CD4-positive, alpha-beta T cell (primary cell): ENCODE measurements around the gene SNX30. TPM values are rescaled to one million over a fixed set of nuclear protein-coding genes. Genes with fewer than 3 reads are reported as not detected.

Source experiments
- ATAC-seq: fragments of 200-7000 bp; cut with Tn5 transposase; one replicate; pipeline ENCODE4 v1.10.0; 2022; ENCODE audit warnings: mild to moderate bottlenecking; ENCODE audit not compliant: poor library complexity
- CTCF ChIA-PET: fragments of 350-600 bp; sonication (Branson Sonifier 250); formaldehyde crosslinking; loops from one replicate; lab custom pipeline; 2021; ENCODE audit warnings: antibody characterized with exemption, inconsistent platforms; lab: Charles Lee
- POLR2A ChIA-PET: fragments of 350-600 bp; sonication (Branson Sonifier 250); formaldehyde crosslinking; loops from one replicate; lab custom pipeline; 2021; ENCODE audit warnings: antibody characterized with exemption, inconsistent platforms; lab: Charles Lee
- DNase-seq, 14 experiments: peaks; one replicate each; pipeline ENCODE4 v3.0.0-alpha.2; 2013 to 2020; ENCODE audit warnings: mixed read lengths in 2 of 14
- H3K27ac ChIP-seq, 2 donors: one replicate each; pipeline versions ENCODE4 v1.5.1 to v1.7.0; 2013; ENCODE audit warnings: low read length in 2 of 2, low read depth in 1 of 2, mild to moderate bottlenecking in 1 of 2
- H3K27me3 ChIP-seq, 2 experiments: 1 replicate in 1 of 2; 2 replicates in 1 of 2; pipeline versions ENCODE4 v1.6.1 to v1.7.0; 2013; ENCODE audit warnings: low read length in 2 of 2, control low read depth in 1 of 2, mild to moderate bottlenecking in 1 of 2, moderate library complexity in 1 of 2; ENCODE audit not compliant: insufficient read depth in 2 of 2, control insufficient read depth in 1 of 2
- H3K36me3 ChIP-seq: one replicate; pipeline ENCODE4 v1.6.1; 2013; ENCODE audit warnings: low read length, control low read depth; ENCODE audit not compliant: insufficient read depth
- H3K4me1 ChIP-seq: one replicate; pipeline ENCODE4 v1.6.1; 2013; ENCODE audit warnings: low read length, control low read depth; ENCODE audit not compliant: insufficient read depth
- H3K4me3 ChIP-seq: one replicate; pipeline ENCODE4 v1.5.1; 2013; ENCODE audit warnings: mild to moderate bottlenecking, low read length, moderate library complexity
- H3K9me3 ChIP-seq, 2 experiments: 1 replicate in 1 of 2; 2 replicates in 1 of 2; pipeline versions ENCODE4 v1.6.1 to v1.7.0; 2013; ENCODE audit warnings: low read length in 2 of 2, mild to moderate bottlenecking in 2 of 2, control low read depth in 1 of 2, moderate library complexity in 1 of 2; ENCODE audit not compliant: control insufficient read depth in 1 of 2, insufficient read depth in 1 of 2
- H3K27ac Mint-ChIP-seq: one replicate; pipeline ENCODE4 v1.8.0; 2020; ENCODE audit warnings: mixed read lengths
- H3K27me3 Mint-ChIP-seq: one replicate; pipeline ENCODE4 v1.8.0; 2021; ENCODE audit warnings: mixed read lengths
- H3K36me3 Mint-ChIP-seq: one replicate; pipeline ENCODE4 v1.8.0; 2021; ENCODE audit warnings: low read depth, mixed read lengths
- H3K4me1 Mint-ChIP-seq: one replicate; pipeline ENCODE4 v1.8.0; 2021; ENCODE audit warnings: low read depth, mixed read lengths
- H3K4me3 Mint-ChIP-seq: one replicate; pipeline ENCODE4 v1.8.0; 2020; ENCODE audit warnings: mild to moderate bottlenecking, mixed read lengths
- H3K9me3 Mint-ChIP-seq: one replicate; pipeline ENCODE4 v1.8.0; 2020; ENCODE audit warnings: mixed read lengths
- intact Hi-C, 2 experiments: fragments of 100-400 bp; cut with DNase I in 1 of 2; cut with micrococcal nuclease in 1 of 2; formaldehyde crosslinking; loops; one replicate each; pipeline versions ENCODE4 v1.15.1 to v1.9.0; 2023 to 2025; cut with DNase I, micrococcal nuclease
- total RNA-seq, 174 experiments: library from RNA in 2 of 174; stranded (reverse) in 2 of 174; gene quantifications; one replicate each; pipeline ENCODE4 v1.2.3 and lab custom pipeline; 2021 to 2026
- TF ChIP-seq, protein P1 (sequence below): fragments of 200-600 bp; IDR thresholded peaks from one replicate; pipeline ENCODE4 v1.8.0; 2022; ENCODE audit warnings: antibody characterized with exemption, mild to moderate bottlenecking

The SNX30 gene
- total RNA-seq, 2 experiments from 2014 or later, result 5.2 to 5.8 TPM

DNA sequence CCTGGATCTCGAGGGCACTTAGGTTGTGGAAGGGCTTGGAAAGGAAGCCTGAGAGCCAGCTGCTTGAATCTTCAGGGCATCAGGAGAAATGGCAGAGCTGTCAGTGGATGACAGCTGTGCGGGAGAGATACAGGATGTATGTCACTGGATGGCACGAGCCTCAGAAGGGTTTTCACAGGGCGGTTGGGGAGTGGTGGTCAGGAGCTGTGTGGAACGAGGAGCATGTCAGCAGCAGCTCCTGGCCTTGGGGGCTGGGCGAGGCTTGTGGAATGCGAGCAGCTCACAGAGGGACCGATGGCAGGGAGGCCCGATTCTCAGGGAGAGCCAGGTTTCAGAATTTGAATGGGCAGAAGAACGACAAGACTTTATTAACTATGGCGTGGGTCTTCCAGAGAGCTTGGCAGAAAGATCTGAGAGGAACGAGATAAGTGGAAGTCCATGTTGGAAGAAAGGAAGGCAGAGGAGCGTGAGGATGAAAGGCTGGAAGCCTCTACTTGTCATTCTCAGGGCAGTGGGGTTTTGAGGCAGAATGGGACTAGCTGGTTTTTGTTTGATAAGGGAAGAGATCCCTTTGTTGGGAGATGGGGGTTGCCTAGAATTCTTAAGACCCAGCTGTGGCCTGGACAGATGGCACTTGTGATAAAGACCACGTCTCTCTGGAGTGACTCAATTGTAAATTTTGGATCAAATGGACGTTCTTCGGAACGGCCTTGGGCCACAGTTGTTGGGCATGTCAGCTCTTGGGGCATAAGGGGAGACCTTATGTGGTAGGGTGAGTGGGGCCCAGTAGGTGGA is 60.3 kb downstream of the SNX30 start:
- TF ChIP-seq, protein P1, sequence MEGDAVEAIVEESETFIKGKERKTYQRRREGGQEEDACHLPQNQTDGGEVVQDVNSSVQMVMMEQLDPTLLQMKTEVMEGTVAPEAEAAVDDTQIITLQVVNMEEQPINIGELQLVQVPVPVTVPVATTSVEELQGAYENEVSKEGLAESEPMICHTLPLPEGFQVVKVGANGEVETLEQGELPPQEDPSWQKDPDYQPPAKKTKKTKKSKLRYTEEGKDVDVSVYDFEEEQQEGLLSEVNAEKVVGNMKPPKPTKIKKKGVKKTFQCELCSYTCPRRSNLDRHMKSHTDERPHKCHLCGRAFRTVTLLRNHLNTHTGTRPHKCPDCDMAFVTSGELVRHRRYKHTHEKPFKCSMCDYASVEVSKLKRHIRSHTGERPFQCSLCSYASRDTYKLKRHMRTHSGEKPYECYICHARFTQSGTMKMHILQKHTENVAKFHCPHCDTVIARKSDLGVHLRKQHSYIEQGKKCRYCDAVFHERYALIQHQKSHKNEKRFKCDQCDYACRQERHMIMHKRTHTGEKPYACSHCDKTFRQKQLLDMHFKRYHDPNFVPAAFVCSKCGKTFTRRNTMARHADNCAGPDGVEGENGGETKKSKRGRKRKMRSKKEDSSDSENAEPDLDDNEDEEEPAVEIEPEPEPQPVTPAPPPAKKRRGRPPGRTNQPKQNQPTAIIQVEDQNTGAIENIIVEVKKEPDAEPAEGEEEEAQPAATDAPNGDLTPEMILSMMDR, result no peak
- Histone ChIP-seq H3K4me1 (no peaks in the 10 kb centered on the region), H3K9me3 (no peaks in the 10 kb centered on the region), H3K27ac (no peak overlapping the region), H3K27me3 (no peaks in the 10 kb centered on the region), H3K36me3 (peaks cover 4% of the 10 kb centered on the region), H3K4me3 (no peak overlapping the region)
- H3K27me3 Mint-ChIP-seq, result no peaks in the 10 kb centered on the region
- H3K4me1 Mint-ChIP-seq, result peaks cover 3% of the 10 kb centered on the region
- intact Hi-C loops, result no loop called here
- no peak overlapping the region for H3K27ac Mint-ChIP-seq
- no peak overlapping the region for H3K4me3 Mint-ChIP-seq
- no peak for ATAC-seq
- POLR2A ChIA-PET, result no interaction called here
- H3K9me3 Mint-ChIP-seq, result no peaks in the 10 kb centered on the region
- DNase-seq, result no peak
- H3K36me3 Mint-ChIP-seq, result peaks cover 21% of the 10 kb centered on the region
- CTCF ChIA-PET, result no interaction called here

GRCh38 chr9:112811518-112811917 is 61.0 kb downstream of the SNX30 start:
- ChIA-PET POLR2A (no interaction called here), CTCF (no interaction called here)
- no peak for ATAC-seq
- H3K27me3 Mint-ChIP-seq, result no peaks in the 10 kb centered on the region
- H3K36me3 ChIP-seq, result peaks cover 1% of the 10 kb centered on the region
- peaks cover 14% of the 10 kb centered on the region for H3K36me3 Mint-ChIP-seq
- intact Hi-C loops, result no loop called here
- H3K9me3 Mint-ChIP-seq, result no peaks in the 10 kb centered on the region
- H3K4me1 ChIP-seq, result no peaks in the 10 kb centered on the region
- H3K27ac ChIP-seq, result no peak overlapping the region
- H3K4me1 Mint-ChIP-seq, result peaks cover 3% of the 10 kb centered on the region
- no peak overlapping the region for H3K4me3 ChIP-seq
- H3K27ac Mint-ChIP-seq, result no peak overlapping the region
- no peak overlapping the region for H3K4me3 Mint-ChIP-seq
- H3K9me3 ChIP-seq, result no peaks in the 10 kb centered on the region
- TF ChIP-seq, protein P1, result no peak
- DNase-seq, result no peak
- H3K27me3 ChIP-seq, result no peaks in the 10 kb centered on the region

GRCh38 chr9:112815868-112816267 is 65.3 kb downstream of the SNX30 start:
- no peaks in the 10 kb centered on the region for H3K4me1 Mint-ChIP-seq
- POLR2A ChIA-PET, result no interaction called here
- no peak for ATAC-seq
- intact Hi-C loops, result no loop called here
- no peak overlapping the region for H3K4me3 Mint-ChIP-seq
- DNase-seq, result no peak
- TF ChIP-seq, protein P1, result no peak
- H3K36me3 Mint-ChIP-seq, result peaks cover 32% of the 10 kb centered on the region
- Histone ChIP-seq H3K36me3 (peaks cover 15% of the 10 kb centered on the region), H3K4me1 (no peaks in the 10 kb centered on the region), H3K27me3 (no peaks in the 10 kb centered on the region), H3K27ac (no peak overlapping the region), H3K9me3 (no peaks in the 10 kb centered on the region), H3K4me3 (no peak overlapping the region)
- H3K27ac Mint-ChIP-seq, result no peak overlapping the region
- no peaks in the 10 kb centered on the region for H3K9me3 Mint-ChIP-seq
- no peaks in the 10 kb centered on the region for H3K27me3 Mint-ChIP-seq
- CTCF ChIA-PET, result no interaction called here
